ENCODE measurements around the gene PRRC2C.

DNA sequence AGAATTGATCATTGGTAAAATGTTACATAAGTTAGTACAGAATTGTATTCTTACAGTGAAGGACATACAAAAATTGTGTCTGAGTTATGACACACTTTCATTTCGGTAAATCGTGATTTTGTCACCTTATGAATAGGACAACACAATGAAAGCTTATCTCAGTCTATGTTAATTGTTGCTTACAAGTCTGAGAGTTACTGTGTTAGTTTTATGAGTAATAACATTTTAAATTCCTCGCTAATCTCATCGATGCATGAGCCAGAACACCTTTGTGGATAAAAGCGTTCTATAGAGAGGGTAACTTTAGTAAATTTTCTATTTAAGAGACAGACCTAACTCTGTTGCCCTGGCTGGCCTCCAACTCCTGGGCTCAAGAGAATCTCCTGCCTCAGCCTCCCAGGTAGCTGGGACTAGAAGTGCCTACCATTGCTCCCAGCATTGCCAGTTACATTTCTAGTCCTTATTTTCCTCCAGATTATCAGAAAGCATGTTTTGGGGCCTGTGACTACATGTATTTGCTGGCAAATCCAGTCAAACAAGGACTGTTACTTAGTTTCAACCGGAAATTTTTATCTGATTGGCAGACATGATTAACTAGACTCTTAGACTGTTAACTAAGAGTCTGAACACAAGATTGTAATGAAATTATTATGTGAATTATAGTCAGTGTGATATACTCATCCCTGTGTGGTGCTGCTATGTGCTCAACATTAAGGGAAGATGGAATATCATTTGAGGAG, 3.0 kb downstream of the PRRC2C start:
- TF ChIP-seq, protein P1, sequence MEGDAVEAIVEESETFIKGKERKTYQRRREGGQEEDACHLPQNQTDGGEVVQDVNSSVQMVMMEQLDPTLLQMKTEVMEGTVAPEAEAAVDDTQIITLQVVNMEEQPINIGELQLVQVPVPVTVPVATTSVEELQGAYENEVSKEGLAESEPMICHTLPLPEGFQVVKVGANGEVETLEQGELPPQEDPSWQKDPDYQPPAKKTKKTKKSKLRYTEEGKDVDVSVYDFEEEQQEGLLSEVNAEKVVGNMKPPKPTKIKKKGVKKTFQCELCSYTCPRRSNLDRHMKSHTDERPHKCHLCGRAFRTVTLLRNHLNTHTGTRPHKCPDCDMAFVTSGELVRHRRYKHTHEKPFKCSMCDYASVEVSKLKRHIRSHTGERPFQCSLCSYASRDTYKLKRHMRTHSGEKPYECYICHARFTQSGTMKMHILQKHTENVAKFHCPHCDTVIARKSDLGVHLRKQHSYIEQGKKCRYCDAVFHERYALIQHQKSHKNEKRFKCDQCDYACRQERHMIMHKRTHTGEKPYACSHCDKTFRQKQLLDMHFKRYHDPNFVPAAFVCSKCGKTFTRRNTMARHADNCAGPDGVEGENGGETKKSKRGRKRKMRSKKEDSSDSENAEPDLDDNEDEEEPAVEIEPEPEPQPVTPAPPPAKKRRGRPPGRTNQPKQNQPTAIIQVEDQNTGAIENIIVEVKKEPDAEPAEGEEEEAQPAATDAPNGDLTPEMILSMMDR (IDR thresholded peaks at IDR 0.05; ENCODE audit: low read depth, low read length, missing input control), result no peak
- TF ChIP-seq SP1 (IDR thresholded peaks at IDR 0.05), result no peak

All from liver (tissue), 3 donors.